Naive thymus-derived CD8-positive, alpha-beta T cell (primary cell): Measurements from ENCODE around the gene MBD6. TPM values are rescaled to one million over a fixed set of nuclear protein-coding genes. Genes with fewer than 3 reads are reported as not detected.

Experiments used
- ATAC-seq, 2 donors: fragments of 150-1000 bp; cut with Tn5 transposase in 1 of 2; sonication (Bioruptor Pico), chemical (Tn5 transposase) in 1 of 2; 1 replicate in 1 of 2; 2 replicates in 1 of 2; pipeline ENCODE4 v1.10.0; 2021; ENCODE audit warnings: mild to moderate bottlenecking in 2 of 2, moderate library complexity in 2 of 2
- POLR2A ChIA-PET: fragments of 350-600 bp; sonication (Branson Sonifier 250); formaldehyde crosslinking; loops from one replicate; lab custom pipeline; 2021; ENCODE audit warnings: antibody characterized with exemption; lab: Charles Lee
- DNase-seq, 10 donors: peaks; one replicate each; pipeline versions ENCODE4 v3.0.0 to v3.0.0-alpha.2; 2020 to 2022
- H3K27ac Mint-ChIP-seq, 10 donors: one replicate each; pipeline ENCODE4 v1.8.0; 2020 to 2022; ENCODE audit warnings: mild to moderate bottlenecking in 10 of 10, mixed read lengths in 10 of 10, moderate library complexity in 4 of 10, inconsistent platforms in 1 of 10
- H3K27me3 Mint-ChIP-seq, 5 donors: one replicate each; pipeline ENCODE4 v1.8.0; 2021 to 2022; ENCODE audit warnings: mixed read lengths in 5 of 5
- H3K36me3 Mint-ChIP-seq, 3 donors: one replicate each; pipeline ENCODE4 v1.8.0; 2020 to 2022; ENCODE audit warnings: mixed read lengths in 3 of 3, mild to moderate bottlenecking in 2 of 3, inconsistent platforms in 1 of 3
- H3K4me1 Mint-ChIP-seq, 4 donors: one replicate each; pipeline ENCODE4 v1.8.0; 2021 to 2022; ENCODE audit warnings: mixed read lengths in 4 of 4
- H3K4me3 Mint-ChIP-seq, 10 donors: one replicate each; pipeline ENCODE4 v1.8.0; 2020 to 2022; ENCODE audit warnings: mild to moderate bottlenecking in 10 of 10, mixed read lengths in 10 of 10, moderate library complexity in 6 of 10, inconsistent platforms in 1 of 10
- H3K9me3 Mint-ChIP-seq, 9 donors: one replicate each; pipeline ENCODE4 v1.8.0; 2020 to 2022; ENCODE audit warnings: mixed read lengths in 9 of 9, mild to moderate bottlenecking in 3 of 9, inconsistent platforms in 1 of 9, moderate library complexity in 1 of 9
- polyA plus RNA-seq, 3 donors: library from polyadenylated mRNA; unstranded; fragments of 300-500 nt; fragmentation: Illumina TruSeq; gene quantifications; one replicate each; pipeline ENCODE4 v1.2.3, GENCODE V29; 2021
- total RNA-seq, 8 experiments: library from RNA in 2 of 8; stranded (reverse) in 2 of 8; gene quantifications; one replicate each; pipeline ENCODE4 v1.2.3 and lab custom pipeline; 2021 to 2026

Gene MBD6, protein sequence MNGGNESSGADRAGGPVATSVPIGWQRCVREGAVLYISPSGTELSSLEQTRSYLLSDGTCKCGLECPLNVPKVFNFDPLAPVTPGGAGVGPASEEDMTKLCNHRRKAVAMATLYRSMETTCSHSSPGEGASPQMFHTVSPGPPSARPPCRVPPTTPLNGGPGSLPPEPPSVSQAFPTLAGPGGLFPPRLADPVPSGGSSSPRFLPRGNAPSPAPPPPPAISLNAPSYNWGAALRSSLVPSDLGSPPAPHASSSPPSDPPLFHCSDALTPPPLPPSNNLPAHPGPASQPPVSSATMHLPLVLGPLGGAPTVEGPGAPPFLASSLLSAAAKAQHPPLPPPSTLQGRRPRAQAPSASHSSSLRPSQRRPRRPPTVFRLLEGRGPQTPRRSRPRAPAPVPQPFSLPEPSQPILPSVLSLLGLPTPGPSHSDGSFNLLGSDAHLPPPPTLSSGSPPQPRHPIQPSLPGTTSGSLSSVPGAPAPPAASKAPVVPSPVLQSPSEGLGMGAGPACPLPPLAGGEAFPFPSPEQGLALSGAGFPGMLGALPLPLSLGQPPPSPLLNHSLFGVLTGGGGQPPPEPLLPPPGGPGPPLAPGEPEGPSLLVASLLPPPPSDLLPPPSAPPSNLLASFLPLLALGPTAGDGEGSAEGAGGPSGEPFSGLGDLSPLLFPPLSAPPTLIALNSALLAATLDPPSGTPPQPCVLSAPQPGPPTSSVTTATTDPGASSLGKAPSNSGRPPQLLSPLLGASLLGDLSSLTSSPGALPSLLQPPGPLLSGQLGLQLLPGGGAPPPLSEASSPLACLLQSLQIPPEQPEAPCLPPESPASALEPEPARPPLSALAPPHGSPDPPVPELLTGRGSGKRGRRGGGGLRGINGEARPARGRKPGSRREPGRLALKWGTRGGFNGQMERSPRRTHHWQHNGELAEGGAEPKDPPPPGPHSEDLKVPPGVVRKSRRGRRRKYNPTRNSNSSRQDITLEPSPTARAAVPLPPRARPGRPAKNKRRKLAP
- total RNA-seq (100 to 1,000 TPM in 1 of 2 experiments, 10 to 100 TPM in 1; 98.5 to 104 TPM), polyA plus RNA-seq (1 to 10 TPM in 2 of 3 donors, under 1 TPM in 1; 0.38 to 2.5 (median 2.1) TPM), total RNA-seq (lab: John Stamatoyannopoulos, UW) (8.3 to 20.9 (median 16.5) reads per million in 6 experiments)

GRCh38 chr12:57522011-57522886, at the start of gene MBD6:
Gene MBD6 (plus strand): TSS chr12:57522824. CDS start chr12:57524304, 1,480 bp downstream.
- ATAC-seq: peak; percentile 41 to 54
- POLR2A ChIA-PET: interaction anchor here (1.2 to 8.6 kb wide), 3 partner anchors 10 to 44 kb away, joined by 3 to 135 read pairs (median 10); partner anchors contain the start of gene ARHGAP9
- H3K36me3 Mint-ChIP-seq: peaks cover 2 to 34% (median 4%) of the 10 kb centered on the region in 3 donors
- H3K27me3 Mint-ChIP-seq: peaks cover 0 to 2% (median 0%) of the 10 kb centered on the region in 5 donors
- peak within 1 kb of the TSS; percentile 99 to 100 (median 100) for H3K27ac Mint-ChIP-seq
- H3K4me1 Mint-ChIP-seq: peaks cover 42 to 83% (median 65%) of the 10 kb centered on the region in 4 donors
- DNase-seq: peak; percentile 83 to 95 (median 90)
- peak within 1 kb of the TSS; percentile 95 to 99 (median 97) for H3K4me3 Mint-ChIP-seq
- H3K9me3 Mint-ChIP-seq: no peaks in the 10 kb centered on the region

DNA sequence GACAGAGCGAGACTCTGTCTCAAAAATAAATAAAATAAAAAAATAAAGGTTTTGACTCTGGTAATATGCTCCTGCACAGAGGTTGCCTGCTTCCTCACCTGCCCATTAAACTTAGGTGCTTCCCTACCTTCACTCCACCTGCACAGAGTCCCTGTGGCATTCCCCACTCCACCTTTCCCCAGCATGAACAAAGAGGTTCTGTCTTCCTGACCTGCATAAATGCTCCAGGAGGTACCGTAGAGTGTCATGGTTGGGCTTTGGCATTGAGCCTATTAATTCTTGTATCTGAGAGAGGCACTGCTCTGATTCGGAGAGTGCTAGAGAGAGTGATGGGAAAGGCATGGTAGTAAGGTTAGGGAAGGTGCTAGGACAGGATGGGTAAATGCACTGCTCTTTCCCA, 49.2 kb upstream of the MBD6 start:
- no peak for DNase-seq
- ATAC-seq: no peak
- H3K9me3 Mint-ChIP-seq: no peaks in the 10 kb centered on the region
- H3K27me3 Mint-ChIP-seq: no peaks in the 10 kb centered on the region
- H3K36me3 Mint-ChIP-seq: peaks cover 5 to 68% (median 10%) of the 10 kb centered on the region in 3 donors
- H3K4me1 Mint-ChIP-seq: peaks cover 29 to 75% (median 72%) of the 10 kb centered on the region in 4 donors
- H3K27ac Mint-ChIP-seq: peak overlapping the region; percentile 51 to 94 (median 86)
- peak overlapping the region in 9 of 10 donors; percentile 1 to 81 (median 39) for H3K4me3 Mint-ChIP-seq
- POLR2A ChIA-PET: interaction anchor here (0.6 to 10.3 kb wide), 4 partner anchors 9 to 45 kb away, joined by 4 to 135 read pairs (median 45); partner anchors contain the start of genes DDIT3 and MARS1

- ATAC-seq (no peak), DNase-seq (no peak)
- peak overlapping the region; percentile 77 to 95 (median 87) for H3K27ac Mint-ChIP-seq
- peaks cover 34 to 77% (median 76%) of the 10 kb centered on the region in 4 donors for H3K4me1 Mint-ChIP-seq
- peak overlapping the region; percentile 40 to 86 (median 76) for H3K4me3 Mint-ChIP-seq
- no peaks in the 10 kb centered on the region for H3K9me3 Mint-ChIP-seq
- peaks cover 5 to 65% (median 10%) of the 10 kb centered on the region in 3 donors for H3K36me3 Mint-ChIP-seq
- no peaks in the 10 kb centered on the region for H3K27me3 Mint-ChIP-seq
- POLR2A ChIA-PET: interaction anchor here (0.6 to 10.3 kb wide), 6 partner anchors 8 to 50 kb away, joined by 4 to 135 read pairs (median 22); partner anchors contain the start of genes DDIT3 and MARS1
These were observed 48.7 kb upstream of the MBD6 start for GRCh38 chr12:57473886-57474285.

DNA sequence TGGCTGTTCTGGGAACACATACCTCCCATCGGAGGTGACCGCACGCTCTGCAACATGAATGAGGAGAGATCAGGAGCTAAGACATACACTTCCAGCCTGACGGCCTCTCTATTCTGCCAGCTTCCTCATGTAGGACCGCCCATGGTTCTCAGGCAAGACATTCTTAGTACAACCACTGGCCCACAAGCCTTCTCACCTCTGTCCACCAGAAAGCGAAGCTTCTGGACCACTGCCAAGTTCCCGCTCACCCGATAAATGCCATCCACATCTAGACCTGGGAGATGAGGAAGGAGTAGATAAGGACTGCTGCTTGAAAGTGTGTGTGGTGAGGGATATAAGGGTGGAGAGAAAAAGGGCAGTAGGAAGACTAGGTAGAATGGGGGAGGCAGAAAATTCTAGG, 48.2 kb upstream of the MBD6 start:
- no peaks in the 10 kb centered on the region for H3K27me3 Mint-ChIP-seq
- POLR2A ChIA-PET: interaction anchor here (1.0 to 10.3 kb wide), 6 partner anchors 9 to 49 kb away, joined by 4 to 135 read pairs (median 22); partner anchors contain the start of genes DDIT3 and MARS1
- no peak for DNase-seq
- H3K36me3 Mint-ChIP-seq: peaks cover 5 to 61% (median 10%) of the 10 kb centered on the region in 3 donors
- peaks cover 39 to 81% (median 79%) of the 10 kb centered on the region in 4 donors for H3K4me1 Mint-ChIP-seq
- H3K27ac Mint-ChIP-seq: peak overlapping the region; percentile 77 to 95 (median 87)
- H3K4me3 Mint-ChIP-seq: peak overlapping the region; percentile 40 to 86 (median 76)
- H3K9me3 Mint-ChIP-seq: no peaks in the 10 kb centered on the region
- no peak for ATAC-seq

GRCh38 chr12:57474862-57475261, 47.8 kb upstream of the MBD6 start:
- peak overlapping the region; percentile 40 to 86 (median 76) for H3K4me3 Mint-ChIP-seq
- DNase-seq (no peak), ATAC-seq (no peak)
- H3K4me1 Mint-ChIP-seq: peaks cover 43 to 85% (median 80%) of the 10 kb centered on the region in 4 donors
- POLR2A ChIA-PET: interaction anchor here (1.0 to 10.3 kb wide), 6 partner anchors 9 to 49 kb away, joined by 4 to 135 read pairs (median 22); partner anchors contain the start of genes DDIT3 and MARS1
- peak overlapping the region; percentile 43 to 95 (median 87) for H3K27ac Mint-ChIP-seq
- no peaks in the 10 kb centered on the region for H3K9me3 Mint-ChIP-seq
- peaks cover 5 to 57% (median 10%) of the 10 kb centered on the region in 3 donors for H3K36me3 Mint-ChIP-seq
- no peaks in the 10 kb centered on the region for H3K27me3 Mint-ChIP-seq

DNA sequence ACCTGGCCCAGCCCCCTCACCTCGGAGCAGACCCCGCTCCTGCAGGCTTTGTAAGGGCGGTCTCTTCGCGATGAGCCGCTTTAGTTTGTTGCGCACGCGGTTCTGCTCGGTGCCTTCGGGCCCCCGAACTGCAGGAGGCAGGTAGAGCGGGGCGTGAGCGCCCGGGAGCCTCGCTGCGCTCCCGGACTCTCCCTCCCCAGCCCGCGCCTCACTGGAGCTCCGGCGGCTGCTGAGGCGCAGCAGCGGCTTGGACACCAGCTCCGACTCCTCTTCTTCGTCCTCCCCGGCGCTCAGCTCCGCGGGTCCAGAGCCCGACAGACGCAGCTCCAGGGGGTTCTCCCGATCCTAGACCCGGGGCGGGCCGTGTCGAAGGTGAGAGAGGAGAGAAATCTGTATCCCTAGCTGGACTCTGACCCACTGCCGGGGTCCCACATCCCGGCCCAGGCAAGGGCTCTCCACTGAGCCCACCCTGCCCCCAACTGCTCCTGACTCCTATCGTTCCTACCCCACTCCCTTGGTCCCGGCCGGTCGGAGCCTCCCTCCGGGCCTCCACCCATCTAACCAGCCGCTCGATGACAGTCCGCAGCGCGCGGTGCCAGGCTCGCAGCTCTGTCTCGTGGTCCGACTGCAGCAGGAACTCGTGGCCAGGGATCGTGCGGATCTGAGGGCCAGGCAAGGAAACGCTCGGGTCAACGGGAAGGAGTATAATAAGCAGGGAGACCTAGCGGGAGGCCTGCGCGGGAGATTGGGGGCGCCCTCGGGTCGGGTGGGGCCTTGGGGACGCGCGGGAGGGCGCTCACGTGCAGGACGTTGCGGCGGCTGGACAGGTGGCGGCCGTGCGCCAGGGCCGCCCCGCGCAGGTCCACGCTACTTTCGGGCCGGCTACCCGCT, 47.1 kb upstream of the MBD6 start:
- H3K27ac Mint-ChIP-seq: peak overlapping the region; percentile 95 to 100 (median 100)
- ATAC-seq (no peak), DNase-seq (peak in 1 of 10 donors; percentile 63)
- H3K9me3 Mint-ChIP-seq: no peaks in the 10 kb centered on the region
- H3K4me1 Mint-ChIP-seq: peaks cover 44 to 92% (median 84%) of the 10 kb centered on the region in 4 donors
- POLR2A ChIA-PET: interaction anchor here (0.6 to 10.3 kb wide), 9 partner anchors 8 to 48 kb away, joined by 3 to 135 read pairs (median 20); partner anchors contain the start of genes DDIT3, GLI1 and MARS1
- peaks cover 5 to 53% (median 10%) of the 10 kb centered on the region in 3 donors for H3K36me3 Mint-ChIP-seq
- no peaks in the 10 kb centered on the region for H3K27me3 Mint-ChIP-seq
- peak overlapping the region; percentile 62 to 100 (median 98) for H3K4me3 Mint-ChIP-seq

DNA sequence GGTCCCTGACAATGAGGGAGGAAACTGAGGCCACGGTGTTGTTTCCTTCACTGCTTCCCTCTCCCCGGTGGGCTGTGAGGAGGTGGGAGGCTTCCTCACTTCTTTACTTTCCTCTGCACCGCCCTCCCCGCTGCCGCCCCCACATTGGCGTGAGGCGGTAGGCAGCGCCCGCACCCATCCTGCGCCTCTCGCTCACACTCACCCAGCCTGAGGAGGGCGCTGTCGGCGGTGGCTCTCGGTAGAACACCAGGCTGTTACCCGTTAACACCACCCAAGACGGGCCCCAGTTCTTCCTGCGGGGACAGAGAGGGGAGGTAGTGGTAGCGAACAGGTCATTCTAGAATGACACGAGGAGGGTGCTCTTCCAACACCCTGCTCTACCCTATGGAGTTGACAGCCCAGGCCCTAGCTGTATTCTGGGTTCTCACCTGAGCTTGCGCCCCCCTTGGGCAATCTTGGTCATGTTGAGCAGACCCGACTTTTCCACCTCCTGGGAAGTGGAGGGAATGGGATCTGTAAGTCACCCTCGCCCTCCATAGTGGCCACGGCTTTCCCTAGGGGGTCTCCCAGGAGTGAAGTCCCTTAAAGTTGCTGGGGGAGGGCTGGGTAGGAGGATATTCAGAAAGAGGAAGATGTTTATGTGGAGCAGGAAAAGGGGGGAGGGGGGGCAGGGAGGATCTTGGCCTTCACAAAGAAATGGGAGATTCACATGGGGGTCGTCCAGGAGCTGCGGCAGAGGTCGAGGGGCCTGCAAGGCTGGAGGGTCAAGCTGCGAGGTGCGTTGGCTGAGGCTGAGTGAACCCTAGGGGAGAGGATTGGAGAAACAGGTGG, 46.2 kb upstream of the MBD6 start:
- H3K4me3 Mint-ChIP-seq: peak overlapping the region; percentile 94 to 100 (median 98)
- H3K27ac Mint-ChIP-seq: peak overlapping the region; percentile 97 to 100 (median 100)
- DNase-seq (peak; percentile 59 to 90 (median 76)), ATAC-seq (peak; percentile 13 to 41)
- H3K27me3 Mint-ChIP-seq: no peaks in the 10 kb centered on the region
- peaks cover 48 to 95% (median 88%) of the 10 kb centered on the region in 4 donors for H3K4me1 Mint-ChIP-seq
- H3K36me3 Mint-ChIP-seq: peaks cover 5 to 47% (median 10%) of the 10 kb centered on the region in 3 donors
- H3K9me3 Mint-ChIP-seq: no peaks in the 10 kb centered on the region
- POLR2A ChIA-PET: interaction anchor here (0.6 to 10.3 kb wide), 13 partner anchors 11 to 265 kb away, joined by 3 to 135 read pairs (median 4); partner anchors contain the start of genes DDIT3, GLI1, MARS1 and PIP4K2C

DNA sequence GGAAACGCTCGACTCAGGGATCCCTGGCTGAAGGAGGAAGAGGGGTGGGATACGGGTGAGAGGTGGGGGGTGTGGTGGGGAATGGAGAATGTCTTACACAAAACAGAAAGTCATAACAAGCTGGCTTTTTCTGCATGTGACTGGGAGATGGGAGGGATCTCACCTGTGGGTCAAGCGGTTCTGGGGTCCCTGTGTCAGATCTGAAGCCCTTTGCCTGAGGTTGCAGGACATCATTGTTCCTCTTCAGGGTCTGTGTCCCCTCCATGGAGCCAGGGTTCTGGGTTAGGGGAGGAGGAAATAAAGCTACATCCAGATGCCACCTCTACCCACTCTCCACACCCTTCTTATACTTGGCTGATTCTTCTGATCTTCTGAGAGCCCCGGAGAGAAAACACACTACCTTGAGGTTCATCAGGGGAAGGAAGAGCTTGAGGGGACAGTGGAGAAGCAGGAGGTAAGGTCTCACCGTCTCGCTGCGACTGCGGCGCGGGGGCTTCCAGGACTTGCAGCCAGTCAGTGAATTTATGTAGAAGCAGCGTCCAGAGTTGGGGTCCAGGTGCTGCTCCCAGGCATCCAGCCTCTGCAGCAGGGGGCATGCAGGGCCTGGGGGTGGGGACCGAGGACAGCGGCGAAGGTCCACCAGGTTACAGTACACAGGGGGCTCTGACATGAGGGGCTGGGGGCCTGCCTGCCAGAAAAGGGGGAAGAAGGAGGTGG, 45.5 kb upstream of the MBD6 start:
- no peaks in the 10 kb centered on the region for H3K9me3 Mint-ChIP-seq
- H3K4me1 Mint-ChIP-seq: peaks cover 53 to 95% (median 87%) of the 10 kb centered on the region in 4 donors
- peaks cover 5 to 39% (median 10%) of the 10 kb centered on the region in 3 donors for H3K36me3 Mint-ChIP-seq
- peak overlapping the region; percentile 94 to 100 (median 98) for H3K4me3 Mint-ChIP-seq
- peak overlapping the region; percentile 97 to 100 (median 100) for H3K27ac Mint-ChIP-seq
- ATAC-seq: peak; percentile 21 to 26
- no peaks in the 10 kb centered on the region for H3K27me3 Mint-ChIP-seq
- peak in 5 of 10 donors; percentile 32 to 70 (median 61) for DNase-seq
- POLR2A ChIA-PET: interaction anchor here (0.6 to 10.3 kb wide), 20 partner anchors 8 to 387 kb away, joined by 3 to 135 read pairs (median 4); partner anchors contain the start of genes DDIT3, GLI1, MARS1 and PIP4K2C
